ENCODE data around the gene KIF18A. TPM values are rescaled to one million over a fixed set of nuclear protein-coding genes. Genes with fewer than 3 reads are reported as not detected.
A peak's percentile ranks its signal among the peaks of the same experiment; 100 is the strongest.

KIF18A gene
- total RNA-seq, 1 experiment from 2014 or later, result 20.8 TPM

DNA sequence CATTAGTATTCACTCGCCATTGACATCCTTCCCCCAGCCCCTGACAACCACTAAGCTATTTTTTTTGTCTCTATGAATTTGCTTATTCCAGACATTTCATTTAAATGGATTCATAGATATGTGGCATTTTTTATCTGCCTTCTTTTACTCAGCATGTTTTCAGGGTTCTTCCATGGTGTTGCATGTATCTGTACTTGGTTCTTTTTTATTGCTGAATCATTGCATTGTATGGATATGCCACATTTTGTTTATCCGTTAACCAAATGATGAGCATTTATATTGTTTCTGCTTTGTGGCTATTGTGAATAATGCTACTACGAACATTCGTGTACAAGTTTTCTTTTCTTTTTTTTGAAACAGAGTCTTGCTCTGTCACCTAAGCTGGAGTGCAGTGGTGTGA lies 6.2 kb upstream of the KIF18A start:
- in situ Hi-C loops (cut with HindIII; ENCODE audit: low pct_unique_long_range_greater_than_20kb, low sequenced_read_pairs) (loop anchor here (25.0 kb wide), 1 partner anchor 402 kb away; the partner anchor contains the start of gene BDNF), intact Hi-C loops (cut with micrococcal nuclease; ENCODE audit: unreplicated experiment) (no loop called here)
- H3K27ac ChIP-seq (ENCODE audit: low read length), result no peak overlapping the region
- POLR2A ChIA-PET, result no interaction called here
- H3K9me3 ChIP-seq (ENCODE audit: control insufficient read depth, insufficient read depth, low read depth, low read length), result no peaks in the 10 kb centered on the region
- CTCF ChIA-PET, result no interaction called here
- TF ChIP-seq, protein P1, sequence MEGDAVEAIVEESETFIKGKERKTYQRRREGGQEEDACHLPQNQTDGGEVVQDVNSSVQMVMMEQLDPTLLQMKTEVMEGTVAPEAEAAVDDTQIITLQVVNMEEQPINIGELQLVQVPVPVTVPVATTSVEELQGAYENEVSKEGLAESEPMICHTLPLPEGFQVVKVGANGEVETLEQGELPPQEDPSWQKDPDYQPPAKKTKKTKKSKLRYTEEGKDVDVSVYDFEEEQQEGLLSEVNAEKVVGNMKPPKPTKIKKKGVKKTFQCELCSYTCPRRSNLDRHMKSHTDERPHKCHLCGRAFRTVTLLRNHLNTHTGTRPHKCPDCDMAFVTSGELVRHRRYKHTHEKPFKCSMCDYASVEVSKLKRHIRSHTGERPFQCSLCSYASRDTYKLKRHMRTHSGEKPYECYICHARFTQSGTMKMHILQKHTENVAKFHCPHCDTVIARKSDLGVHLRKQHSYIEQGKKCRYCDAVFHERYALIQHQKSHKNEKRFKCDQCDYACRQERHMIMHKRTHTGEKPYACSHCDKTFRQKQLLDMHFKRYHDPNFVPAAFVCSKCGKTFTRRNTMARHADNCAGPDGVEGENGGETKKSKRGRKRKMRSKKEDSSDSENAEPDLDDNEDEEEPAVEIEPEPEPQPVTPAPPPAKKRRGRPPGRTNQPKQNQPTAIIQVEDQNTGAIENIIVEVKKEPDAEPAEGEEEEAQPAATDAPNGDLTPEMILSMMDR (IDR thresholded peaks at IDR 0.05), result no peak
- TF ChIP-seq, protein P2, sequence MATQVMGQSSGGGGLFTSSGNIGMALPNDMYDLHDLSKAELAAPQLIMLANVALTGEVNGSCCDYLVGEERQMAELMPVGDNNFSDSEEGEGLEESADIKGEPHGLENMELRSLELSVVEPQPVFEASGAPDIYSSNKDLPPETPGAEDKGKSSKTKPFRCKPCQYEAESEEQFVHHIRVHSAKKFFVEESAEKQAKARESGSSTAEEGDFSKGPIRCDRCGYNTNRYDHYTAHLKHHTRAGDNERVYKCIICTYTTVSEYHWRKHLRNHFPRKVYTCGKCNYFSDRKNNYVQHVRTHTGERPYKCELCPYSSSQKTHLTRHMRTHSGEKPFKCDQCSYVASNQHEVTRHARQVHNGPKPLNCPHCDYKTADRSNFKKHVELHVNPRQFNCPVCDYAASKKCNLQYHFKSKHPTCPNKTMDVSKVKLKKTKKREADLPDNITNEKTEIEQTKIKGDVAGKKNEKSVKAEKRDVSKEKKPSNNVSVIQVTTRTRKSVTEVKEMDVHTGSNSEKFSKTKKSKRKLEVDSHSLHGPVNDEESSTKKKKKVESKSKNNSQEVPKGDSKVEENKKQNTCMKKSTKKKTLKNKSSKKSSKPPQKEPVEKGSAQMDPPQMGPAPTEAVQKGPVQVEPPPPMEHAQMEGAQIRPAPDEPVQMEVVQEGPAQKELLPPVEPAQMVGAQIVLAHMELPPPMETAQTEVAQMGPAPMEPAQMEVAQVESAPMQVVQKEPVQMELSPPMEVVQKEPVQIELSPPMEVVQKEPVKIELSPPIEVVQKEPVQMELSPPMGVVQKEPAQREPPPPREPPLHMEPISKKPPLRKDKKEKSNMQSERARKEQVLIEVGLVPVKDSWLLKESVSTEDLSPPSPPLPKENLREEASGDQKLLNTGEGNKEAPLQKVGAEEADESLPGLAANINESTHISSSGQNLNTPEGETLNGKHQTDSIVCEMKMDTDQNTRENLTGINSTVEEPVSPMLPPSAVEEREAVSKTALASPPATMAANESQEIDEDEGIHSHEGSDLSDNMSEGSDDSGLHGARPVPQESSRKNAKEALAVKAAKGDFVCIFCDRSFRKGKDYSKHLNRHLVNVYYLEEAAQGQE (IDR thresholded peaks at IDR 0.05; ENCODE audit: insufficient read depth in 1 of 2, low read depth in 2 of 2, low read length in 1 of 2), result no peak
- TF ChIP-seq TCF7L2 (IDR thresholded peaks at IDR 0.05; ENCODE audit: low read depth, low read length) (no peak), POLR2AphosphoS5 (IDR thresholded peaks at IDR 0.05; ENCODE audit: low read depth, low read length) (no peak), SIN3A (IDR thresholded peaks at IDR 0.05; ENCODE audit: borderline replicate concordance, insufficient read depth, low read depth, low read length) (no peak)
- peaks cover 6% of the 10 kb centered on the region for H3K36me3 ChIP-seq (ENCODE audit: control insufficient read depth, insufficient read depth, low read length)
- no peak overlapping the region for H3K4me3 ChIP-seq (ENCODE audit: low read depth in 2 of 2, low read length in 2 of 2)
- DNase-seq (ENCODE audit: low read depth, low spot score), result no peak
- ATAC-seq, result no peak
- no TSS peak for BruUV-seq (replicated peaks)
- H3K27me3 ChIP-seq (ENCODE audit: control insufficient read depth, insufficient read depth, low read length), result no peaks in the 10 kb centered on the region
- H3K4me1 ChIP-seq (ENCODE audit: control insufficient read depth, insufficient read depth, low read length), result peaks cover 17% of the 10 kb centered on the region

DNA sequence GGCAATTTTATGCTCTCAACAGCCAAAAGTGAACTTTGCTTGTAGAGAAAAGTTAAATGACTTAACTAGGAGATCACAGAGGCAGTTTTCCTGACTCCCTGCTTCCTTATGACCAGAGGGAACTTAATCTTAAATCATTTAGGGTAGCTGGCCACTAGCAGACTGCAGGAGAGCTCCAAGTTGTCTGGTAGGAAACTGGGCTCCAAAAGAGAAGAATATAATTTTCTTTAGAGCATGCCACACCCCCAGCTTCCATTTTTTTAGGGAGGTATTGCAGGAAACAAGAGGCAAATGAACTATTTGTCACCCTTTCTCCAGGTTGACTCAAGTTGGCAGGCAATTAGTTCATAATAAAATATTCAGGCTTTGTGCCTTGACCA lies 2.9 kb upstream of the KIF18A start:
- BruUV-seq (replicated peaks), result no TSS peak

More for the DNA sequence above, 2.9 kb upstream of the KIF18A start:
- Histone ChIP-seq H3K4me1 (ENCODE audit: control insufficient read depth, insufficient read depth, low read length) (peaks cover 20% of the 10 kb centered on the region), H3K9me3 (ENCODE audit: control insufficient read depth, insufficient read depth, low read depth, low read length) (no peaks in the 10 kb centered on the region), H3K27ac (ENCODE audit: low read length) (peak overlapping the region; percentile 99), H3K36me3 (ENCODE audit: control insufficient read depth, insufficient read depth, low read length) (peaks cover 9% of the 10 kb centered on the region), H3K4me3 (ENCODE audit: low read depth in 2 of 2, low read length in 2 of 2) (peak overlapping the region; percentile 69 to 89), H3K27me3 (ENCODE audit: control insufficient read depth, insufficient read depth, low read length) (no peaks in the 10 kb centered on the region)
- TF ChIP-seq TCF7L2 (IDR thresholded peaks at IDR 0.05; ENCODE audit: low read depth, low read length) (no peak), SIN3A (IDR thresholded peaks at IDR 0.05; ENCODE audit: borderline replicate concordance, insufficient read depth, low read depth, low read length) (no peak), POLR2AphosphoS5 (IDR thresholded peaks at IDR 0.05; ENCODE audit: low read depth, low read length) (no peak)
- TF ChIP-seq, protein P2 (IDR thresholded peaks at IDR 0.05; ENCODE audit: insufficient read depth in 1 of 2, low read depth in 2 of 2, low read length in 1 of 2), result no peak
- TF ChIP-seq, protein P1 (IDR thresholded peaks at IDR 0.05), result no peak
- intact Hi-C loops (cut with micrococcal nuclease; ENCODE audit: unreplicated experiment) (no loop called here), in situ Hi-C loops (cut with HindIII; ENCODE audit: low pct_unique_long_range_greater_than_20kb, low sequenced_read_pairs) (loop anchor here (25.0 kb wide), 1 partner anchor 399 kb away; the partner anchor contains the start of gene BDNF)
- DNase-seq (ENCODE audit: low read depth, low spot score) (no peak), ATAC-seq (no peak)
- POLR2A ChIA-PET, result no interaction called here
- CTCF ChIA-PET, result no interaction called here

Data from Panc1 (cell line).